ENCODE measurements around the gene TMEM272. TPM values are rescaled to one million over a fixed set of nuclear protein-coding genes. Genes with fewer than 3 reads are reported as not detected.

TMEM272 gene
- total and polyA plus RNA-seq, 2 experiments from 2014 or later: 0.11 to 0.76 TPM

DNA sequence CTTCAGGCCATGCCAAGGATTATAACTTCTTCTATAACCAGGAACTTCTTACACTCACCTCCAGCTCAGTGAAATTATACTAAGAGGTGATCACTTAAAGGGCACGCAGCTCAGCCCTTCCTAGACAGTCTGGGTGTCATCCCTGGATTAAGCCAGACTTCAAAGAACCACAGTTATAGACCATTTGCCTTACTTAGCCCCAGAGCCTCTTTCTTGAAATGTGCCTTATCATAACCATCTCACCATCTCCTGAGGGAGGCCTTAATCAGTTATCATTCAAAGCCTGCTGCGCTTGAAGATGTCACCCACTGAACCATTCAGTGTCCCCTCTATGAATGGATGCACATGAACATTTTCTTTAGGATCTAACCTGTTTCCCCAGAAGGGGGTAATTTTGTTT, 30.9 kb downstream of the TMEM272 start:
- no peaks in the 10 kb centered on the region for H3F3A ChIP-seq (replicated peaks; ENCODE audit: low read depth)
- TF ChIP-seq, protein P1, sequence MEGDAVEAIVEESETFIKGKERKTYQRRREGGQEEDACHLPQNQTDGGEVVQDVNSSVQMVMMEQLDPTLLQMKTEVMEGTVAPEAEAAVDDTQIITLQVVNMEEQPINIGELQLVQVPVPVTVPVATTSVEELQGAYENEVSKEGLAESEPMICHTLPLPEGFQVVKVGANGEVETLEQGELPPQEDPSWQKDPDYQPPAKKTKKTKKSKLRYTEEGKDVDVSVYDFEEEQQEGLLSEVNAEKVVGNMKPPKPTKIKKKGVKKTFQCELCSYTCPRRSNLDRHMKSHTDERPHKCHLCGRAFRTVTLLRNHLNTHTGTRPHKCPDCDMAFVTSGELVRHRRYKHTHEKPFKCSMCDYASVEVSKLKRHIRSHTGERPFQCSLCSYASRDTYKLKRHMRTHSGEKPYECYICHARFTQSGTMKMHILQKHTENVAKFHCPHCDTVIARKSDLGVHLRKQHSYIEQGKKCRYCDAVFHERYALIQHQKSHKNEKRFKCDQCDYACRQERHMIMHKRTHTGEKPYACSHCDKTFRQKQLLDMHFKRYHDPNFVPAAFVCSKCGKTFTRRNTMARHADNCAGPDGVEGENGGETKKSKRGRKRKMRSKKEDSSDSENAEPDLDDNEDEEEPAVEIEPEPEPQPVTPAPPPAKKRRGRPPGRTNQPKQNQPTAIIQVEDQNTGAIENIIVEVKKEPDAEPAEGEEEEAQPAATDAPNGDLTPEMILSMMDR (conservative IDR thresholded peaks at IDR 0.05; ENCODE audit: low read depth in 2 of 2): no peak
- TF ChIP-seq POLR2AphosphoS5 (IDR thresholded peaks at IDR 0.05; ENCODE audit: low read depth): no peak
- TF ChIP-seq, protein P2, sequence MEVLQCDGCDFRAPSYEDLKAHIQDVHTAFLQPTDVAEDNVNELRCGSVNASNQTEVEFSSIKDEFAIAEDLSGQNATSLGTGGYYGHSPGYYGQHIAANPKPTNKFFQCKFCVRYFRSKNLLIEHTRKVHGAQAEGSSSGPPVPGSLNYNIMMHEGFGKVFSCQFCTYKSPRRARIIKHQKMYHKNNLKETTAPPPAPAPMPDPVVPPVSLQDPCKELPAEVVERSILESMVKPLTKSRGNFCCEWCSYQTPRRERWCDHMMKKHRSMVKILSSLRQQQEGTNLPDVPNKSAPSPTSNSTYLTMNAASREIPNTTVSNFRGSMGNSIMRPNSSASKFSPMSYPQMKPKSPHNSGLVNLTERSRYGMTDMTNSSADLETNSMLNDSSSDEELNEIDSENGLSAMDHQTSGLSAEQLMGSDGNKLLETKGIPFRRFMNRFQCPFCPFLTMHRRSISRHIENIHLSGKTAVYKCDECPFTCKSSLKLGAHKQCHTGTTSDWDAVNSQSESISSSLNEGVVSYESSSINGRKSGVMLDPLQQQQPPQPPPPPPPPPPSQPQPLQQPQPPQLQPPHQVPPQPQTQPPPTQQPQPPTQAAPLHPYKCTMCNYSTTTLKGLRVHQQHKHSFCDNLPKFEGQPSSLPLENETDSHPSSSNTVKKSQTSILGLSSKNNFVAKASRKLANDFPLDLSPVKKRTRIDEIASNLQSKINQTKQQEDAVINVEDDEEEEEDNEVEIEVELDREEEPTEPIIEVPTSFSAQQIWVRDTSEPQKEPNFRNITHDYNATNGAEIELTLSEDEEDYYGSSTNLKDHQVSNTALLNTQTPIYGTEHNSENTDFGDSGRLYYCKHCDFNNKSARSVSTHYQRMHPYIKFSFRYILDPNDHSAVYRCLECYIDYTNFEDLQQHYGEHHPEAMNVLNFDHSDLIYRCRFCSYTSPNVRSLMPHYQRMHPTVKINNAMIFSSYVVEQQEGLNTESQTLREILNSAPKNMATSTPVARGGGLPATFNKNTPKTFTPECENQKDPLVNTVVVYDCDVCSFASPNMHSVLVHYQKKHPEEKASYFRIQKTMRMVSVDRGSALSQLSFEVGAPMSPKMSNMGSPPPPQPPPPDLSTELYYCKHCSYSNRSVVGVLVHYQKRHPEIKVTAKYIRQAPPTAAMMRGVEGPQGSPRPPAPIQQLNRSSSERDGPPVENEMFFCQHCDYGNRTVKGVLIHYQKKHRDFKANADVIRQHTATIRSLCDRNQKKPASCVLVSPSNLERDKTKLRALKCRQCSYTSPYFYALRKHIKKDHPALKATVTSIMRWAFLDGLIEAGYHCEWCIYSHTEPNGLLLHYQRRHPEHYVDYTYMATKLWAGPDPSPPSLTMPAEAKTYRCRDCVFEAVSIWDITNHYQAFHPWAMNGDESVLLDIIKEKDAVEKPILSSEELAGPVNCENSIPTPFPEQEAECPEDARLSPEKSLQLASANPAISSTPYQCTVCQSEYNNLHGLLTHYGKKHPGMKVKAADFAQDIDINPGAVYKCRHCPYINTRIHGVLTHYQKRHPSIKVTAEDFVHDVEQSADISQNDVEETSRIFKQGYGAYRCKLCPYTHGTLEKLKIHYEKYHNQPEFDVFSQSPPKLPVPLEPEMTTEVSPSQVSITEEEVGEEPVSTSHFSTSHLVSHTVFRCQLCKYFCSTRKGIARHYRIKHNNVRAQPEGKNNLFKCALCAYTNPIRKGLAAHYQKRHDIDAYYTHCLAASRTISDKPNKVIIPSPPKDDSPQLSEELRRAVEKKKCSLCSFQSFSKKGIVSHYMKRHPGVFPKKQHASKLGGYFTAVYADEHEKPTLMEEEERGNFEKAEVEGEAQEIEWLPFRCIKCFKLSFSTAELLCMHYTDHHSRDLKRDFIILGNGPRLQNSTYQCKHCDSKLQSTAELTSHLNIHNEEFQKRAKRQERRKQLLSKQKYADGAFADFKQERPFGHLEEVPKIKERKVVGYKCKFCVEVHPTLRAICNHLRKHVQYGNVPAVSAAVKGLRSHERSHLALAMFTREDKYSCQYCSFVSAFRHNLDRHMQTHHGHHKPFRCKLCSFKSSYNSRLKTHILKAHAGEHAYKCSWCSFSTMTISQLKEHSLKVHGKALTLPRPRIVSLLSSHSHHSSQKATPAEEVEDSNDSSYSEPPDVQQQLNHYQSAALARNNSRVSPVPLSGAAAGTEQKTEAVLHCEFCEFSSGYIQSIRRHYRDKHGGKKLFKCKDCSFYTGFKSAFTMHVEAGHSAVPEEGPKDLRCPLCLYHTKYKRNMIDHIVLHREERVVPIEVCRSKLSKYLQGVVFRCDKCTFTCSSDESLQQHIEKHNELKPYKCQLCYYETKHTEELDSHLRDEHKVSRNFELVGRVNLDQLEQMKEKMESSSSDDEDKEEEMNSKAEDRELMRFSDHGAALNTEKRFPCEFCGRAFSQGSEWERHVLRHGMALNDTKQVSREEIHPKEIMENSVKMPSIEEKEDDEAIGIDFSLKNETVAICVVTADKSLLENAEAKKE (CRISPR knock-in tag; IDR thresholded peaks at IDR 0.05): no peak
- no peak for TF ChIP-seq CREB1 (CRISPR knock-in tag; IDR thresholded peaks at IDR 0.05; ENCODE audit: low read depth)
- no peak for TF ChIP-seq JUNB (IDR thresholded peaks at IDR 0.05; ENCODE audit: unreplicated experiment)
- no peak for TF ChIP-seq STAT1 (IDR thresholded peaks at IDR 0.05; ENCODE audit: unreplicated experiment)
- TF ChIP-seq ZNF114 (CRISPR knock-in tag; IDR thresholded peaks at IDR 0.05): no peak
- TF ChIP-seq, protein P3, sequence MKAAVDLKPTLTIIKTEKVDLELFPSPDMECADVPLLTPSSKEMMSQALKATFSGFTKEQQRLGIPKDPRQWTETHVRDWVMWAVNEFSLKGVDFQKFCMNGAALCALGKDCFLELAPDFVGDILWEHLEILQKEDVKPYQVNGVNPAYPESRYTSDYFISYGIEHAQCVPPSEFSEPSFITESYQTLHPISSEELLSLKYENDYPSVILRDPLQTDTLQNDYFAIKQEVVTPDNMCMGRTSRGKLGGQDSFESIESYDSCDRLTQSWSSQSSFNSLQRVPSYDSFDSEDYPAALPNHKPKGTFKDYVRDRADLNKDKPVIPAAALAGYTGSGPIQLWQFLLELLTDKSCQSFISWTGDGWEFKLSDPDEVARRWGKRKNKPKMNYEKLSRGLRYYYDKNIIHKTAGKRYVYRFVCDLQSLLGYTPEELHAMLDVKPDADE (IDR thresholded peaks at IDR 0.05): no peak
- TF ChIP-seq, protein P4, sequence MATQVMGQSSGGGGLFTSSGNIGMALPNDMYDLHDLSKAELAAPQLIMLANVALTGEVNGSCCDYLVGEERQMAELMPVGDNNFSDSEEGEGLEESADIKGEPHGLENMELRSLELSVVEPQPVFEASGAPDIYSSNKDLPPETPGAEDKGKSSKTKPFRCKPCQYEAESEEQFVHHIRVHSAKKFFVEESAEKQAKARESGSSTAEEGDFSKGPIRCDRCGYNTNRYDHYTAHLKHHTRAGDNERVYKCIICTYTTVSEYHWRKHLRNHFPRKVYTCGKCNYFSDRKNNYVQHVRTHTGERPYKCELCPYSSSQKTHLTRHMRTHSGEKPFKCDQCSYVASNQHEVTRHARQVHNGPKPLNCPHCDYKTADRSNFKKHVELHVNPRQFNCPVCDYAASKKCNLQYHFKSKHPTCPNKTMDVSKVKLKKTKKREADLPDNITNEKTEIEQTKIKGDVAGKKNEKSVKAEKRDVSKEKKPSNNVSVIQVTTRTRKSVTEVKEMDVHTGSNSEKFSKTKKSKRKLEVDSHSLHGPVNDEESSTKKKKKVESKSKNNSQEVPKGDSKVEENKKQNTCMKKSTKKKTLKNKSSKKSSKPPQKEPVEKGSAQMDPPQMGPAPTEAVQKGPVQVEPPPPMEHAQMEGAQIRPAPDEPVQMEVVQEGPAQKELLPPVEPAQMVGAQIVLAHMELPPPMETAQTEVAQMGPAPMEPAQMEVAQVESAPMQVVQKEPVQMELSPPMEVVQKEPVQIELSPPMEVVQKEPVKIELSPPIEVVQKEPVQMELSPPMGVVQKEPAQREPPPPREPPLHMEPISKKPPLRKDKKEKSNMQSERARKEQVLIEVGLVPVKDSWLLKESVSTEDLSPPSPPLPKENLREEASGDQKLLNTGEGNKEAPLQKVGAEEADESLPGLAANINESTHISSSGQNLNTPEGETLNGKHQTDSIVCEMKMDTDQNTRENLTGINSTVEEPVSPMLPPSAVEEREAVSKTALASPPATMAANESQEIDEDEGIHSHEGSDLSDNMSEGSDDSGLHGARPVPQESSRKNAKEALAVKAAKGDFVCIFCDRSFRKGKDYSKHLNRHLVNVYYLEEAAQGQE (IDR thresholded peaks at IDR 0.05; ENCODE audit: unreplicated experiment): no peak
- no peak for TF ChIP-seq EZH2phosphoT487 (IDR thresholded peaks at IDR 0.05; ENCODE audit: unreplicated experiment)
- TF ChIP-seq EZH2 (IDR thresholded peaks at IDR 0.05; ENCODE audit: low read depth, unreplicated experiment): no peak
- no peak for TF ChIP-seq ZNF331 (CRISPR knock-in tag; IDR thresholded peaks at IDR 0.05; ENCODE audit: low read depth)
- no peak overlapping the region for H2AFZ ChIP-seq
- Mint-ChIP-seq H3K27me3 (ENCODE audit: insufficient read depth, low read depth, poor library complexity) (peaks cover 5% of the 10 kb centered on the region), H3K4me3 (no peak overlapping the region), H3K4me1 (peaks cover 33% of the 10 kb centered on the region), H3K36me3 (ENCODE audit: low read depth) (no peaks in the 10 kb centered on the region), H3K27ac (no peak overlapping the region), H3K9me3 (no peaks in the 10 kb centered on the region)
- H3K4me2 ChIP-seq: no peak overlapping the region
- peaks cover 26% of the 10 kb centered on the region for H3K4me1 ChIP-seq (ENCODE audit: insufficient read depth)
- no peaks in the 10 kb centered on the region for H3K79me2 ChIP-seq (replicated peaks; ENCODE audit: insufficient read depth)
- no peaks in the 10 kb centered on the region for H3K9me2 ChIP-seq (ENCODE audit: insufficient read depth)
- ATAC-seq: no peak
- no peaks in the 10 kb centered on the region for H4K20me1 ChIP-seq (replicated peaks; ENCODE audit: insufficient read depth)
- no peaks in the 10 kb centered on the region for H3K27me3 ChIP-seq (ENCODE audit: insufficient read depth)
- no peaks in the 10 kb centered on the region for H3K36me3 ChIP-seq (ENCODE audit: insufficient read depth)
- no peak overlapping the region for H3K27ac ChIP-seq (ENCODE audit: low read depth)
- no peak overlapping the region for H3K4me3 ChIP-seq
- DNase-seq (ENCODE audit: low spot score): no peak

Data from GM23338 (cell line).